CD4-positive, alpha-beta T cell treated with Interleukin-12 subunit alpha and Interleukin-12 subunit beta, for 1 hour (primary cell): ENCODE data around the gene LRCOL1.
"Not testable (repeated sequence)": the region's sequence is repeated elsewhere in the genome, so short reads cannot be mapped to it uniquely, and the experiment has no call there.

Source experiments
- DNase-seq: peaks from one replicate; pipeline ENCODE4 v3.0.0-alpha.2; 2020

The LRCOL1 gene

DNA sequence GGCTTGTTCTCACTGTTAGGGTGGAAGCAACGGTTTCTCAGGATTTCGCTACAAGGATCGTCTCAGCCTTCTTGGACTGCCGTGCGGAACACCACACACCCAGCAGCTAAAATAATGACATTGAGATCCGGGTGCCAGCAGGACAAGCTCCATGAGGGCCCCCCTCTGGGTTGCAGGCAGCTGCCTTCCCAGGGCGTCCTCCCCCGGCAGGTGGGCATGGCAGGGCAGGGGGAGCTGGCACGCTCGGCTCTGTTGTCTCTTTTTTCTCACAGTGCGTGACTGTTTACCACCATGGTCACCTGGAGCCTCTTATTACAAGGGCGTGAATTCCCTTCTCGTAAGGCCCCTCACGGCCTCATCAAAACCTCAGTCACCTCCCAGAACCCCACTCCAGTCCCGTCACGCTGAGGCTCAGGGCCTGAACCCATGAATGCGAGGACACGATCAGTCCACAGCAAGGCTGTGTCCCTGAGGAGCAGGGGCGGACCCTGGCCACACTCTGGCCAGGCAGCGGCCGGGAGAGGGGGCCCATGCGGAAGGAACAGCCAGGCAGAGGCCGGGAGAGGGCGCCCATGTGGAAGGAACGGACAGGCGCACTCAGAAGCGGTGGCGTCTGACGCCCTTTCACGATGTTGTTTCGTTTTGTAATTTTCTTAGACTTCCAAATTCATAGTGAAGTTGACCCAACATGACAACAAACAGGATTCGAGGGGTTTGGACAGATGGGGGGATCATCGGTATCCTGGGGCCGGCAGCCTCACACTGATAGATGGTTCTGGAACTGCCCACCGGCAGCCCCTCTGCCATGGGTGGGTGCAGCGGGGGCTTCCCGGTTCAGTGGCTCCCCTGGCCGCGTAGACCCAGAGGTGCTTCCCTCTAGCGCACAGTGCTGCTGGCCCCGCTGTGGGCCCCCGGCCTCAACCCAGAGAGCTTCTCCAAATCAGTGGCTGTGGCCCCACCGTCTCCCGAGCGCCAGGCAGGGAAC, 10.0 kb downstream of the LRCOL1 start:
- DNase-seq, result peak; percentile 38

- not testable (repeated sequence) for DNase-seq
These were observed 10.9 kb downstream of the LRCOL1 start for GRCh38 chr12:132599502-132599901.

DNA sequence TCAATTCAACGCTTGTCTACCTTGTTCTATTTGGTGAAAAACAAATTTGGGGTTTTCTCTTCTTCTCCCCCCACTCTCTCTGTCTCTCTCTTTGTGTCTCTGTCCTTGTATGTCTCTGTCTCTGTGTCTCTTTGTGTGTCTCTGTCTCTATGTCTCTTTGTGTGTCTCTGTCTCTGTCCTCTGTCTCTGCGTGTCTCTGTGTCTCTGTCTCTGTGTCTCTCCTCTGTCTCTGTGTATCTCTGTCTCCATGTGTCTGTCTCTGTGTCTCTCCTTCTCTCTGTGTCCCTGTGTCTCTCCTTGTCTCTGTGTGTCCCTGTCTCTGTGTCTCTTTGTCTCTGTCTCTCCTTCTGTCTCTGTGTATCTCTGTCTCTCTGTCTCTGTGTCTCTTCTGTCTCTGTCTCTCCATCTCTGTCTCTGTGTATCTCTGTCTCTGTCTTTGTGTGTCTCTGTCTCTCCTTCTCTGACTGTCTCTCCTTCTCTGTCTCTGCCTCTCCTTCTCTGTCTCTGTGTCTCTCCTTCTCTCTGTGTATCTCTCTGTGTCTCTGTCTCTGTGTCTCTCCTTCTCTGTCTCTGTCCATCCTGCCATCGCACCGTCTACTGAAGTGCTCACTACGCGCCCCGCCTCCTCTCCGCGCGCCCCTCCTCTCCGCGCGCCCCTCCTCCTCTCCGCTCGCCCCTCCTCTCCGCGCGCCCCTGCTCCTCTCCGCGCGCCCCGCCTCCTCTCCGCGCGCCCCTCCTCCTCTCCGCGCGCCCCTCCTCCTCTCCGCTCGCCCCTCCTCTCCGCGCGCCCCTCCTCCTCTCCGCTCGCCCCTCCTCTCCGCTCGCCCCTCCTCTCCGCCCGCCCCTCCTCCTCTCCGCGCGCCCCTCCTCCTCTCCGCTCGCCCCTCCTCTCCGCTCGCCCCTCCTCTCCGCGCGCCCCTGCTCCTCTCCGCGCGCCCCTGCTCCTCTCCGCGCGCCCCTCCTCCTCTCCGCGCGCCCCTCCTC, 12.8 kb downstream of the LRCOL1 start:
- peak; percentile 65 for DNase-seq

DNA sequence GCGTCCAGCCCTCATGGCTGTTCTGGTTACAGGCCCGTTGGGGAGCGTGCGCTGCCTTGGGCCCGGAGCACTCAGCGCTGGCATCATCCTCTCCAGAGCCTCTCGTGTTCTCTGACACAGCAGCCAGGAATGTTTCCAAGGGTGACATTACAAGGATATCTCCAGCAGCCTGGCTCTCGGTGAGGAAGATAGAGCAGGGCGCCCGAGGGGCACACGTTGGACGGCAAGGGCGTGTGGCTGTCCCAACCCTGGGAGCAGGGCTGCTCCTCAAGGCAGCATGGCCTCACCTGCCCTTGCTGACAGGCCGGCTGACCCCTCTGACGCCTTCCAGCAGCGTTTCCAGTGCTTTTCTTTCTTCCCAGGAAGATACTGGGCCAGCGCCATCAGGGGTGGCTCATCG, 14.4 kb downstream of the LRCOL1 start:
- DNase-seq, result no peak

- DNase-seq, result no peak
These were observed 15.2 kb downstream of the LRCOL1 start for GRCh38 chr12:132595183-132595582.

DNA sequence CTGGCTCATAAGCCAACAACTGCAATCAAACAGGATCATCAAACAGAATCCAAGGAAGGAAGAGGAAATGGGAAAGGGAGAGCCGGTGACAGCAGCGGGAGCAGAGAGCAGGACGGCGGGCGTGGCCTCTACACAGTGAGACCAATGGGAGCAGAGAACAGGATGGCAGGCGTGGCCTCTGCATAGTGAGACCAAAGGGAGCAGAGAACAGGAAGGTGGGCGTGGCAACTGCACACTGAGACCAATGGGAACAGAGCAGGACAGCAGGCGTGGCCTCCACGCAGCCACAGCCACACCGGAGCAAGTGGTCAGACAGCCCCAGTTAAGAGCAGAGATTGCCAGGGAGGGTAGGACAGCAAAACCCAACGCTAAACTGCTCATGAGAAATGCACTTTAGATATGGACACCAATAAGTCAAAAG, 16.4 kb downstream of the LRCOL1 start:
- peak; percentile 7 for DNase-seq

DNA sequence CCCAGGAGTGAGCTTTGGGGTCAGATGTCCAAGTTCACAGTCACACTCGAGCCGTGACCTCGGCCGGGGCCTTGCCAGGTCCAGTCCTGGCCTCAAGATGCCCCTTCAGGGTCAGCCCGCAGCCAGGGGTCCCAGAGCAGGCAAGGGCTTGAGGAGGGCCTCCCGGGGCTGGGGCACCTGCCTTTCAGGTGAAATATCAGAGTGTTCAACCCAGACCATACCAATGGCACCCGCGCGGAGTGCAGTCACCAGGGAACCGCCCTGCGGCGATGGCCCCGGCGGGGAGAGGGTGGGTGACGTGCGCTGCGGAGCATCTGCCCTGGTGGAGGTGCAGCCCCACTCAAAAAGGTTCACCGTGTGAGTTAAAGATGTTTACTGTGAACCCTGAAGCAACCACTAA, 16.9 kb downstream of the LRCOL1 start:
- DNase-seq, result no peak

DNA sequence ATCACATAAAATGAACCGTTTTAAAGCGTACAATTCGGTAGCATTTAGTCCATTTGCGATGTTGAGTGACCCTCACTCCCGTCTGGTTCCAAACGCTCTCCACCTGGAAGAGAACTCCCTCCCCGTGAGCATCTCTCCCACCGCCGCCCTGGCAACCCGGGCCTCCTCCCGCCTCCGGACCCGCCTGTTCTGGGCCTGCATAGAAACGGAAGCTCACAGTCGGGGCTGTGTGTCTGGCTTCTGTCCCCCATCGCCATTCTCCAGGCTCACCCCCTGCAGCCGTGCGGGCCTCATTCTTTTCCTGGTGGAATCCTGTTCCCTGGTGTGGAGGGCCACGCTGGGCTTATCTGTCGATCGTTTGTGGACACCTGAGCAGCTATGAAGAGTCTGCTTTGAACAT, 17.3 kb downstream of the LRCOL1 start:
- no peak for DNase-seq

DNA sequence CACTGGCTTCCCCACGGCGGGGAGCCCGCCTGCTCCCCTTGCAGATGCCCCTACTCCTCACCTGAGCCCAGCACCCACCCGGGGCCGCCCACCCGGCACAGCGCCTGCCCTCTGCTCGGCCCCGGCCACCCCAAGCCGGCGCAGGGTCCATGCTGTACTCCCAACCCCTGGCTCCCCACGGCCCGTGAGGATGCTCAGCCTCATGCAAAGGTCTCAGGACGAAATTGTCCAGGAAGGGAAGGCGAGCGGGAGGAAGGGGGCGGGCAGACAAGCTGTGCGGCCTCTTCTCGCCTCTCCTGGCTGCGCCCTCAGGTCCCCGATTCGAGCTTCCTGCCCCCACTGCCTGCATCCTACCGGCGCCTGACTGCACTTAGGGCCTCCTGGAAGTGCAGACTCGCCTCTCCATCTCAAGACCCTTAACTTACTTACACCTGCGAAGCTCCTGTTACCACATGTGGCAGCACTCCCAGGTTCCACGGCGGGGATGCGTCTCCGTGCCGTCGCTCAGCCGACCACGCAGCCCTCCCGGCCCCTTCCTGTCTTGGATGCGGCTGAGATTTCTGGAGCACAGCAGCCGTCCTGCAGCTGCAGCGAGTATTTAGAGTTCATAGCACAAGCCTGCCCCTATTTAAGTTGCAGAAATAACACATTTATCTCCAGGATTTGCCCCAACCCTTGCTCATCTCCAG, 18.0 kb downstream of the LRCOL1 start:
- no peak for DNase-seq

DNA sequence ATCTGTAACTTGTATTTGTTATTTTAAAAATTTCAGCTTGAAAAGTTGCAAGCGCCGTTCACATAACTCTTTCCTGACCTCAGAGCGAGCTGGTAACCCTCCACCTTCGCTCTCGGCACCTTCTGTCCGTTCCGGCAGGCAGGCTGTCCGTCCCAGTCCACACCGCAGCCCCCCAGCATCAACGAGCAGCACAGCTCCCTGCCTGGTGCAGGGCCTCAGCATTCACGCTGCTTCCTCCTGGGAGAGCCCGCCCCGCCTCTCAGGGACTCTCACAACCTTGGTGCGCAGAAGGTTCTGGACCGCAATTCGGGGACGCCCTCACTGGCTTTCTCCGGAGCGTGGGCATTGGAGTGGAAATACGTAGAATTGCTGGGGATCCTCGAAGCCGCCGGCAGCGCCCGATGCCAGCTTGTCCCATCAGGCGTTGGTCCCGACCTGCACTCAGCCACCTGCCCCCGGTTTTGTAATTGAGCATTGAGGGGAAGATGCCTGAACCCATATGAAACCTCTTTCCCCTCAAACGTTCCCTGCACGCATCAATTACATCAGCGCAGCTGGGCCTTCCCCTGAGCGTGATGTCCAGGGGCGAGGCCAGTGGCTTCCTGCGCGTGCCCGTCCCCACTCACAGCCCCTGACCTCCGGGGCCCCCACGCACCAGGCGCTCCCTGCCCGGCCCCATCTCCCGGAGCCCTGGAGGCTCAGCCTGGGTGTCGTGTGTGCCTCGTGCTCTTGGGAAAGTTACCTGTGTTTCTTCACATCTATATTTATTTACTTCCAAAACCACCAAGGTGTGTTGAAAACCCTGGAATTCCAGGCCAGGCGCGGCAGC, 19.1 kb downstream of the LRCOL1 start:
- no peak for DNase-seq

DNA sequence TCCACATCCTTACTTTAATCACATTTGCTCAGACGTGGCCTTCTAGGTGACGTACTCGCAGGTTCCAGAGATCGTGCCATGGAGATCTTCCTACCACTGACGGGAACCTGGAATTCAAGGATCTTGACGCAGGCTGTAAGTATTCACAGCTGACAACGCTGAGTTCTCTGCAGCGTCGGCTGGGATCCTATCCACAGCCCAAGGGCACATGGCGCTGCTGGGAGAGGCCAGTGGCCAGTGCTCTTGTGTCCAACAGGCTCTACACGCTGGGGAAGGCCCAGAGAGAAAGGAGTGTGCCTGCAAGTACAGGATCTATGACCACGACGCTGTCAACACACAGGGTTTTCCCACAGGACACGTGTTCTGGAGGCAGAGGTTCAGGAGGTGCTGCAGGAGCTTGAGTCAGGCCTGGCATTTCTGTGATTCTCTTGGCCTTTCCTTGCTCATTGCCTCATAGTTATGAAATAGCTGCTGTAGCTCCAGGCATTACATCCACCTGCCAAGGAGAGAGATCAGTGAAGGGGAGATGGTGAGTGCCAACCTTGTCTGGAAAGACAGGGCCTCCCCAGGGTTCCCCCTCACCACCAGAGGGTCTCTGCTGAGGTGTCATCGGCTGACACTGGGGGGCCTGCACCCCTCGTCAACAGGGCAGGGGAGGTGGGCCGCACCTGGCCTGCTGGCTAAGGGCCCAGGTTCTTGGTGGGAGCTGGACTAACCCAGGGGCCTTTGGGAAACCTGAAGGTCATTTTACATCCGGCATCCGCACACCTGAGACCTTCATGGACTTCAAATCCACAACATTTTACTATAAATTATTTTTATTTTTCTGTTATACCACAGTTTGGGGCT, 21.3 kb downstream of the LRCOL1 start:
- DNase-seq, result no peak

DNA sequence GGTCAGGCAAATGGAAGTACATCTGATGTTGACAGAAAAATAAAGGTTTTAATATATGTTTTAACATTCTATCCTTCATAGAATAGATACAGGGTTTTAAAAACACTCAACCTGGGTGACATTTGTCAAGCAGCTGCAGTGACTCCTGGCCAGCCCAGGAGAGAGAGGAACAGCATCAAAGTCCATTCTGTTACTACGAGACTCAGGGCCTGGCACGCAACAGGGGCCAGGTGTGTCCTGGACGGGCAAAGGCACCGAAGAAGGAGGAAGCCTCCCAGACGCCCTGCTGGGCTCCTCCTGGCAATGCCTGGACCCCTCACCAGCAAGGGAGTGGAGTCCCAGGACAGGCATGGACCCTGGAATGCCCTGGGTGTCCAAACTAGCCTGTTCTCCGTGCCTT, 22.1 kb downstream of the LRCOL1 start:
- DNase-seq, result no peak

GRCh38 chr12:132587781-132588180, 22.6 kb downstream of the LRCOL1 start:
- no peak for DNase-seq

DNA sequence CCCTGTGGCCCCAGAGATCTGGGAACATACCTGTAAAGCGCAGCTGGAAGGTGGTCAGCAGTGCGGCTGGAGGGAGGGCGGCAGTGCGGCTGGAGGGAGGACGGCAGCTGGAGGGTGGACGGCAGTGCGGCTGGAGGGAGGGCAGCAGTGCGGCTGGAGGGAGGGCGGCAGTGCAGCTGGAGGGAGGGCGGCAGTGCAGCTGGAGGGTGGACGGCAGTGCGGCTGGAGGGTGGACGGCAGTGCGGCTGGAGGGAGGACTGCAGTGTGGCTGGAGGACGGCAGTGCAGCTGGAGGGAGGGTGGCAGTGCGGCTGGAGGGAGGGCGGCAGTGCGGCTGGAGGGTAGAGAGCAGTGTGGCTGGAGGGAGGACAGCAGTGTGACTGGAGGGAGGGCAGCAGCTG, 23.5 kb downstream of the LRCOL1 start:
- no peak for DNase-seq

GRCh38 chr12:132585177-132585576, 25.2 kb downstream of the LRCOL1 start:
- DNase-seq, result no peak

DNA sequence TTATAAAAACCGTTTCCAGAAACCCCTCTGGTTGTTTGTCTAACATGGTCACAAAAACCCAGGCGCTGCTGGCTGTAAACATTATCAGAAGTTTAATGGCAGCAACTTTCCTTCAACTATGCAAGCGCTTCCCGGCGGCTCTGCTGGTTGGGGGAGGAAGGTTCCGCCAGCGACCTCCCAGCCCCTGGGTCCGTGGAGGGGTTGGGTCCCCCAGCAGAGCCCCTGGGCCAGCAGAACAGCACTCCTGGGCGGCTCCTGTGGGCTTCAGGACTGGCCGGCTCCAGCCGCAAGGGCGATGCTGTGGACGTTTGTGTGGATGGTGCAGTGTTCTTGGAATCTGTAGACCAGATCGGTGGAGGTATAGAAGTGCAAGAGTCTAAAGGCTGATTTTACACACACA, 26.0 kb downstream of the LRCOL1 start:
- no peak for DNase-seq

DNA sequence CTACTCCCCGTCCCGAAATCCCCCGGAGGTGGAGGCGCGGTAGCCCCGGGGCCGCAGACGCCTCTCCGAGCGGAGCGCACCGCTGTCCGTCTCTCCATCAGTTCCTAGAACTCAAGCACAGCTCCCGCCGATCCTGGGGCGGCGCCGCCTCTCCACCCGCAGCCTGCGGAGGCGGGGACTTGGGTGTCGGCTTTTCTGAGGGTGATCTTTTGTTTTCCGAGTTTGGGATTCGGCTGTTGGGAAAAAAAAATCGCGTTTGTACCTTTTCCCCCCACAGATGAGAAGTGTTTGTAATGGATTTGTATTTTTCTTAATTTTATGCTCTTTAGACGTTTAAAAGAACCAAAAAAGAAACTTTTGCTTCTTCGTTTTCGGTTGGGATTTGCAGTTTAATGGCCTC, 26.6 kb downstream of the LRCOL1 start:
- no peak for DNase-seq

GRCh38 chr12:132583411-132583710, 27.0 kb downstream of the LRCOL1 start:
- no peak for DNase-seq

DNA sequence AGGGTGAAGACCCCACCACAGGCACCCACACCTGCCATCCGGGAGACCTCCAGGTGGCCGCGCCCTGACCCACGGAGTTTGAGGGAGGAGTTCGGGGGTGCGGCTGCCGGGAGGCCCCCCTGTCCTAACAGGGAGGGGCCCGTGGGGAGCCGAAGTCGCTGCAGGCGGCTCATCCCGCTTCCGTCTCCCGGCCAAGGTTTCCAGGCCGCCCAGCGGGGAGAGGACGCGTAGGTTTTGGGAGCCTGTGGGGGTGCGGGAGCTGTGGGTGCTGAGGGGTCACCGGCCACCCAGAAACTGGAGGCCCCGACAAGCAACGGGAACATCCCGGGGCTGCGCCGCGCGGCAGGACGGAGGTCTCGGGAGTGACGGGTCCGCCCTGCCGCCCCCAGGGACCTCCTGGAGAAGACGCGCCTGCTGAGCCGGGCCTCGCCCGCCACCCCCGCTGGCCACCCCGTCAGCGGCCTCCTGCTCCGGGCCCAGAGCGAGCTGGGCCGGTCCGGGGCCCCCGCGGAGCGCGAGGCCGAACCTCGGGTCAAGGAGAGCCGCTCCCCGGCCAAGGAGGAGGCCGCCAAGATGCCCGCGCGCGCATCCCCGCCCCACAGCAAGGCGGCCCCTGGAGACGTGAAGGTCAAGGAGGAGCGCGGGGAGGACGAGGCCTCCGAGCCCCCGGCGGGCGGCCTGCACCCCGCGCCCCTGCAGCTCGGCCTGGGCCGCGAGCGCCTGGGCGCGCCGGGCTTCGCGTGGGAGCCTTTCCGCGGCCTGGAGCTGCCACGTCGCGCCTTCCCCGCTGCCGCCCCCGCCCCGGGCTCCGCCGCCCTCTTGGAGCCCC, 27.6 kb downstream of the LRCOL1 start:
- no peak for DNase-seq

- no peak for DNase-seq
These were observed 28.3 kb downstream of the LRCOL1 start for GRCh38 chr12:132582058-132582420.
